Pons (tissue), 1 donor: ENCODE data around the gene SMCO2.

Experiments
- DNase-seq: peaks from one replicate; pipeline ENCODE4 v3.0.0-alpha.2; 2016; ENCODE audit warnings: low spot score

SMCO2 gene

GRCh38 chr12:27551172-27551840 is 104.8 kb downstream of the SMCO2 start:
- DNase-seq: no peak
